Fibroblast of the conjunctiva (primary cell): ENCODE results near the gene ATP8A2.

Experiments
- DNase-seq: peaks from one replicate; pipeline ENCODE4 v3.0.0-alpha.2; 2010; ENCODE audit warnings: low read depth

Gene ATP8A2

DNA sequence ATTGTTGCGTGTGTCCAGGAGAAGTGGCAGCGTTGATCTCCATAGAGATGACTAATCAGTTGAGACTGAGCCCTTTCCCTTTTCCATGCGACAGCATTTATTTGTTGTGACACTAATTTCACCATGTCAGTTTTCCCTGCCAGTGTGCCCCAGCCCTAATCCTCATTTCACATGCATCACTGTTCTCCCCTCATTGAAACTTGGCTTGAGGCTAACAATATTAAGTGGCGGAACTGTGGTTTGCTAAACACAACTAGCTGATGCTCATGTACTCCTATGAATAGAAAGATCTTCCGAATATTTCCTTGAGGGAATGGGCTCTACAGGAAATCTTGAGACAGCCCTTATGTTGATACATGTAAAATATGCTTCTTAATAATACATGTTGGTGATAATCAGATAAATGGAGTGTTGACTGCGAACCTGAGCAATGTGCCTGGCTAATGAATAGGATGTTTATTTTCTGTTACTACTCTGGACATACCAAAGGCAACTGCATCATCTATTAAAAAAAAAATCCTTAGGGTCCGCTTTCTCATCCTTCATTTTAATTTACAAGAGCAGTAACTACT is 258.6 kb downstream of the ATP8A2 start:
- no peak for DNase-seq

GRCh38 chr13:25632166-25632888 is 260.6 kb downstream of the ATP8A2 start:
- no peak for DNase-seq

DNA sequence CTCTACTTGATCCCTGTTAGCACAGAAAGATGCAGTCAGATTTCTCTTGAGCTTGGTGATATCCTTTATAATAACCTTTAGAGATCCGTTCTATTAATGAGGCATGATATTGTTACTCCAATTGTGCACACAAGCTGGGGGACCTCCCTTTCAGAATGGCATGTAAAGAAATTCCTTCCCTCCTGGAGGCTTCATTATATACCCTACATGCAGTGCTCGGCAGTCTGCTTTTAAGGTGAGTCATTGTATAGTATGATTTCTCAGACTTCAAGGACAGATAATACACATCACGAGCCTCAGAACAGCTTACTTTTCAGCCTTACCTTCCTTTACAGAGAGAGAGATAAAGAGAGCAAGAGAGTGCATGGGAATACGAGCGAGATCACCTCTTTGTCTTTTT is 261.3 kb downstream of the ATP8A2 start:
- DNase-seq: no peak

- DNase-seq: no peak
These were observed 273.9 kb downstream of the ATP8A2 start for GRCh38 chr13:25645681-25646080.

GRCh38 chr13:25649001-25649633 is 277.3 kb downstream of the ATP8A2 start:
- DNase-seq: no peak

GRCh38 chr13:25652764-25653163 is 281.0 kb downstream of the ATP8A2 start:
- DNase-seq: no peak

DNA sequence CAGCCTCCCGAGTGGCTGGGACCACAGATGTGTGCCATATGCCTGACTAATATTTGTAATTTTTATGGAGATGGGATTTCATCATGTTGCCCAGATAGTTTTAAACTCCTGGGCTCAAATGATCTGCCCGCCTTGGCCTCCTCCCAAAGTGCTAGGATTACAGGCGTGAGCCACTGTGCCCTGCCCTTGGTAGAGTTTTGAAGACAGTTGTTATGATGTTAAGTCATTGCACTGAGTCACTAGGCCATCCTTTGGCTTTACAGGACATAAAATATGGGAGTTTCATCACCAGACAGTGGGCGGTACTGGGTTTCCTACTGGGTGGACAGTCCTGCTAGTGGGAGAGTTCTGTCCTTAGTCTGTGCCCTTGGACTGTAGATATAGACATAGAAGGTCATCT is 282.5 kb downstream of the ATP8A2 start:
- no peak for DNase-seq

DNA sequence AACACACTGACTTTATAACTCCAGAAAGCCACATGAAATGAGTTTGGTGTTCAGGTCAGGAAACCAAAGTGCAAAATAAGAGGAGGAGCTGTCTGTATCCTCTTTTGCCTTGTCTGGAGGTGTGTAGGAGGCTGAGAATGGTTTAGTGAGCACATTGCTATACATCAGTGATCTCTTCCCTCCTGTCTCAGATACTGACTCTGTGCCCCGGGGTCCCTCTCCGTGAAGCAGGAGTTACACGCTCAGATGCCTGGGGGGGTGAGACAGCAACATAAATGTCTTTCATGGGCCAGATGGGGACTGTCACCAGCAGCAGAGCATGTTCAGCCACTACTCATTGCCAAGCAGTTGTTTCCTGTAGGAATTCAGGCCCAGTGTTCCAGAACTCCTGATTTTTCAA is 285.4 kb downstream of the ATP8A2 start:
- no peak for DNase-seq

DNA sequence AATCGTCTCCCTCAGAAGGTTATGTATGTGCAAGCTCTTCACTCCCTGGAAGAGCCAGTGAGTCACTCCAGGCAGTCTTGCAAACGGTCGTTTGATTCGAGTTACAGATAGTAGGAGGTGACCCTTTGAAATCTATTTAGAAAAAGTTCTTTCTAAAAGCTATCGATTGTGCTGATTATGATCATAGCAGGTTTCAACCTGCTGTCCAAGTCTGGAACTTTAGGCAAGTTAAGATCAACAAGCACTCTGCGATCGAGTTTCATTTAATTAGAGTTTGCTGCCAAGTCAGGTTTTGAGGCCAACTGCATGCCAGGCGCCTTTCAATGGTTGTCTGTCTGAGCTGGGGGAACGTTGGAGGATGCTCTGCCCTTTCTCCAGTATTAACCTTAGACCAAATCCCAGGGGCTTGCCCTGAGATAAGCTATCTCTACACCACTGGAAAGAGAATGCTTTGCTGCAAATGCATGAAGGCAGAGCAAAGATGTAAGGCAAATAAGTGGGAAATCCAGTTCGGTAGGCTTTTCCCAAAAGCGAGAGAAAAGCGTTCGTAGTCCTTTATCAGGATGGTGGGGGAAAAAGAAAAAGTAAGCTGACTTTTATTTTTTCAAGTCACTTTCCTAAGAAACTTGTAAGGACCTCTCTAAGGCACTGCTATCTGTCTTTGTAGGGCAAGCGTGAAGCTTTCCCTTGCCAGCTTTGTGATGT is 287.5 kb downstream of the ATP8A2 start:
- DNase-seq: no peak

GRCh38 chr13:25660996-25661395 is 289.2 kb downstream of the ATP8A2 start:
- DNase-seq: no peak

- DNase-seq: no peak
These were observed 290.7 kb downstream of the ATP8A2 start for GRCh38 chr13:25662516-25662915.

GRCh38 chr13:25668345-25668744 is 296.6 kb downstream of the ATP8A2 start:
- DNase-seq: no peak

DNA sequence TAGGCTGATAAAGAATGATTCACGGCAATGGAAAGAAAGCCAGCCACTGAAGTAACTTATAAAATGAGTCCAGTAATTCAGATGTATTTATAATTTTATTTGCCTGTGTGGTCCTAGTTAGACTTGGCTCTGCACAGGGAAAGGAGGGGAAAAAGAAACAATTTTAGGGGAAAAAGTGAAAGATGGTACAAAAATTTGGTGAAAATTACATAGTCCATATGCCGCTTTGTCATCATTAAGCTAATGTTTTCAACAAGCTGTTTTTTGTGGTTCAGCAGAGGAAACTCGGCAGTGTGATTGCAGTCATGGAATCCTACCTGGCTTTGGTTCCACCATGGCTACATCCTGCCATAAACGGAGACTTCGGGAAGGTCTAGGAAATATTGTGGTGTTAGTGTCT is 301.9 kb downstream of the ATP8A2 start:
- DNase-seq: no peak

DNA sequence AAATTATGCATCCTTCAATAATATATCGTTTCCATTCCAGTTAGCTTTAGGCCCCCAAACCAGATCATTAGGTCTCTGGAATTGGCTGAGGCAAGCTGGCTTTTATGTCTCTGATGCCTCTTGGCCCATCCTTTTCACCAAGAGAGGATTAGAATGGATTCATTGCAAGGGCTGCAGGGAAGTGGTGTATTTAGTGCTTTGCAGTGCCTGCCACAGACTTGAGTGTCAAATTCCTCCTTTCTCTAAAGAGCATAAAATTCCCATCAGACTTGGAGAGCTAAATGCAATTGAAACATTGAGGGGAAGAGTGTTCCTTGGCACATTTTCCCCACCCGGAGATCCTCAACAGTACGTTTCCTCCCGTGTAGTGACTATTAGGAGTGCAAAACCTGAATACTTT is 302.6 kb downstream of the ATP8A2 start:
- no peak for DNase-seq

DNA sequence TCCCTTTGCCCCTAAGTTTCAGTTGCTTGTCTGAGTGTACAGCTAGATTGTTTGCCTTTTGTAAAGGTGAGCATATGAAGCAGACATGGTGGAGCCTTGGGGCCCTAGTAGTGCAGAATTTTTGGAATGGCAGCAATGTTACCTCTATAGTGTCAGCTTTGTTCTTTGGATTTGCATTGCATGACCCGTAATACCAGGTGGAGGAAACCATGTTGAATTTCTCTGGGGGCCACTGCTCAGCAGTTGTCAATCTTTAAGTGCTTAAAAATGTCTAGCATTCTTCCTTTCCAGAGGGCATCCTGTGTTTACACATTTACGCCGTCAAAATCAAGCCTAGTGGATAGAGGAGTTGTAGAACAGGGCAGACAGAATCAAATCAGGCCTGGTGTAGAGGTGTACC is 303.3 kb downstream of the ATP8A2 start:
- no peak for DNase-seq

GRCh38 chr13:25677956-25678355 is 306.2 kb downstream of the ATP8A2 start:
- no peak for DNase-seq

- no peak for DNase-seq
These were observed 306.6 kb downstream of the ATP8A2 start for GRCh38 chr13:25678398-25678797.

DNA sequence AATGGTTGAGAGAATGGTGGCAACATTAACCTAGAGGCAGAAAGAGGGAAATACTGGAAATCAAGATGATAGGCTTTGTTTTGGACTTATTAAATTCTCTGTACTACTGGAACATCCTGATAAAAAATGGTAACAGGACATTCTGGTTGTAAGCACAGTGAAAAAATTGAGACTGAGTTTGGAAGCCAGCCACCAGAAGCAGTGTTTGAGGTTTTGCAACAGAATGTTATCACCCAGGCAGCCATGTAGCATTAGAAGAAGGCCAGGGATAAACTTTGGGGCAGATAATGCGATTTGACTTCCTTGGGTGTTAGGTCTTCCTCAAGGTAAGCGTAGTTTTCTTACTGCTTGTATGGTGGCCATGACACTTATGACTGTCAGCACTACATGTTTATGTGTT is 307.4 kb downstream of the ATP8A2 start:
- no peak for DNase-seq

- no peak for DNase-seq
These were observed 308.2 kb downstream of the ATP8A2 start for GRCh38 chr13:25679936-25680335.

DNA sequence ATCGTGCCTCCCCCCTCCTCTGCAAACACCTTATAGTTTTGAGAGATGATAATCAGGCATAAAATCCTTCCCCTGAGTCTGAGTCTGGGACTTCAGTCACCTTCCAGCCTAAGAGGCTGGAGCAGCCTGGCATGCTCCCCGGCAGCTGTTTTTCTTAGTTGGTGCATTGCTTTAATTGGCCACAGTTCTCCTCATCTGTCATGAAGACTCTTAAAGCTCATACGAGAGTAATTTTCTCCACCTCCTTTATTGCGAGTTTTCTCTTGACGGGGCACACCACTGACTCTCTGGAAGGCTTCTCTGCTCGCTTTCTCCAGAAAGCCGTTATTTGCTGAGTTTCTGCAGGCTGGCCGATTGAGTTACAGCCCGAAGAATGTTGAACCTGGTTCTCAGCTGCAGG is 310.5 kb downstream of the ATP8A2 start:
- no peak for DNase-seq

DNA sequence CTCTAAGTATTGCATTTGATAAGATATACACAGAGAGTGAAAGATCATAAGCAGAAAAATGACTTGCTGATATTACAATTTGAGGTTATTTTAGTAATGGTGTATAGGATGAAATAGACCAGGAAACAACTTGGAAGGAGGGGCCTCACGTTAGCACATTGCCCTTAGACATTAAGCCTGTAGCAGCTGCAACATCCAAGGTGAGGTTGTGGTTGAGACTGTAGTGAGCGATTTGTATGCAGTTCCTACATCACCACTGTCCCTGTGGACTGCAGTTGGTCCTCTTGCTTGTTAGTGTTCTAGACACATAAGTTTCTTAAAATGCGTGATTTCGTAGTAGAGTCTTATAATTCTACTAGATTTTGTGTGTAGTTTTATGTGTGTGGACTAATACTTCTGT is 311.3 kb downstream of the ATP8A2 start:
- no peak for DNase-seq

GRCh38 chr13:25683662-25684370 is 312.0 kb downstream of the ATP8A2 start:
- DNase-seq: no peak
